ENCODE measurements around the gene DNAJC2. TPM values are rescaled to one million over a fixed set of nuclear protein-coding genes. Genes with fewer than 3 reads are reported as not detected.

Gene DNAJC2
- total RNA-seq, 1 donor from 2014 or later = 20.7 TPM

DNA sequence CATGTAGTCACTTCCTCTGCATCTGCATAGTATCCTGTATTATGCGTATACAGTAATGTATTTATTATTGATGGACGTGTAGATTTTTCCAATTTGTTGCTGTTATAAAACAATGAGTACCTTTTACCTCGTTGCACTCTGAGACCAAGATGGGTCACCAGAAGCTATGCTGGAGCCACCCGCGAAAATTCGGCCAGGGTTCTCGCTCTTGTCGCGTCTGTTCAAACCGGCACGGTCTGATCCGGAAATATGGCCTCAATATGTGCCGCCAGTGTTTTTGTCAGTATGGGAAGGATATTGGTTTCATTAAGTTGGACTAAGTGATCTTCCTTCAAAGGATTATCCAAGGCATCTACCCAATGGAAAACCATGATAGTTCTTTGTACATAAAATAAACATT lies 3.9 kb upstream of the DNAJC2 start:
- Mint-ChIP-seq H3K36me3 (ENCODE audit: unreplicated experiment) (peaks cover 11% of the 10 kb centered on the region), H3K4me1 (ENCODE audit: unreplicated experiment) (peaks cover 38% of the 10 kb centered on the region), H3K4me3 (ENCODE audit: unreplicated experiment) (peak overlapping the region; percentile 98), H3K27ac (ENCODE audit: unreplicated experiment) (peak overlapping the region; percentile 98), H3K27me3 (ENCODE audit: unreplicated experiment) (no peaks in the 10 kb centered on the region), H3K9me3 (ENCODE audit: unreplicated experiment) (no peaks in the 10 kb centered on the region)
- no peak for TF ChIP-seq CTCF (IDR thresholded peaks at IDR 0.05)
- no peak for DNase-seq (ENCODE audit: extremely low spot score, unreplicated experiment)

GRCh38 chr7:103347507-103348267 lies 3.1 kb upstream of the DNAJC2 start, which contains the start of gene PSMC2:
Gene PSMC2 (plus strand): TSS chr7:103347643. CDS start chr7:103347712, 69 bp downstream.
- H3K27ac Mint-ChIP-seq (ENCODE audit: unreplicated experiment) = peak within 1 kb of the TSS; percentile 98
- H3K27me3 Mint-ChIP-seq (ENCODE audit: unreplicated experiment) = no peaks in the 10 kb centered on the region
- H3K4me1 Mint-ChIP-seq (ENCODE audit: unreplicated experiment) = peaks cover 44% of the 10 kb centered on the region
- peak within 1 kb of the TSS; percentile 98 for H3K4me3 Mint-ChIP-seq (ENCODE audit: unreplicated experiment)
- H3K9me3 Mint-ChIP-seq (ENCODE audit: unreplicated experiment) = no peaks in the 10 kb centered on the region
- peaks cover 10% of the 10 kb centered on the region for H3K36me3 Mint-ChIP-seq (ENCODE audit: unreplicated experiment)
- DNase-seq (ENCODE audit: extremely low spot score, unreplicated experiment) = peak; percentile 89
- TF ChIP-seq CTCF (IDR thresholded peaks at IDR 0.05) = no peak

DNA sequence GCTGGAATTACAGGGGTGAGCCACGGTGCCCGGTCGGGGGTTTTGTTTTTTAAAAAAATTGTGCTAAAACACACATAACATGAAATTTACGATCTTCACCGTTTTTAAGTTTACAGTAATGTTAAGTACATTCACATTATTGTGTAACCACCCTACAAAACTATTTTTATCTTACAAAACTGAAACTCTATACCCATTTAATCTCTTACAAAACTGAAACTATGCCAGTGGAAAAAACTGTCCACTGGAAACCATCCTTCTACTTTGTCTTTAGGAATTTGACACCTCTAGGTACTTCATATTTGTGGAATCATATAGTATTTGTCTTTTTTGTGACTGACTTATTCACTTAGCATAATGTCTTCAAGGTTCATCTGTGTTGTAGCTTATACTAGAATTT lies 1.8 kb upstream of the DNAJC2 start:
- H3K4me3 Mint-ChIP-seq (ENCODE audit: unreplicated experiment) = no peak overlapping the region
- H3K4me1 Mint-ChIP-seq (ENCODE audit: unreplicated experiment) = peaks cover 44% of the 10 kb centered on the region

DNA sequence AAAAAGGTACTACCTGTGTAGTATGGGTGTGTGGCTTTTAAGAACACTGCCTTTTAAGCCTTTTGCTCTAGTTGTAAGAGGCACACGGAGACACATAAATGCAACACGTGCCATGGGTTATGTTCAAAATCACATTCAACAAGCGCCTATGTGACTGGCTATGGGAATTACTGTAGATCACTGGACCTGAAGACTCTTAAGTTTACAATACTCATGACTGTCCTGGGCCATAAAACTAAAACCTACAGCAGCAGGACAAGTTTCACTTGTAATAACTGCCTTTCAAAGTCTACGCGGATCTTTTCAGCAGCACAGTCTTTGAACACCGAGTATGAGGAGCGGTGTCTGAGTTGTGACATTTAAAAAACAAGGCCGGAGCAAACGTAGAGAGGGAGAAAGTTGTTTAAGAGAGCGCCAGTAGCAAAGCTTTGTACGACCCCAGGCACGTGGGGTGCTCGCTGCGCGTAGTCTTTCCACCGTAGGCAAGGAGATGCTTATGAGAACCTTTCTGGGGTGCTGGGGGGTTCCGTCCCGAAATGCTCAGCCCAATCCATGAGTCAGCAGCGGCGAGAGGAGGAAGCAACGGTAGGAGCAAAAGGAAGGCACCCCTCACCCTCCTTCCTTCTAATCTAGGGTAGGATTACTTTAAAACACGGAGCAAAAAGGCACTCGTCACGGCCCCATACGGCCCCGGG lies 662 bp downstream of the DNAJC2 start:
- no peak for DNase-seq (ENCODE audit: extremely low spot score, unreplicated experiment)
- Mint-ChIP-seq H3K27me3 (ENCODE audit: unreplicated experiment) (no peaks in the 10 kb centered on the region), H3K4me3 (ENCODE audit: unreplicated experiment) (peak overlapping the region; percentile 98), H3K27ac (ENCODE audit: unreplicated experiment) (peak overlapping the region; percentile 95), H3K36me3 (ENCODE audit: unreplicated experiment) (peaks cover 27% of the 10 kb centered on the region), H3K9me3 (ENCODE audit: unreplicated experiment) (no peaks in the 10 kb centered on the region), H3K4me1 (ENCODE audit: unreplicated experiment) (peaks cover 28% of the 10 kb centered on the region)
- TF ChIP-seq CTCF (IDR thresholded peaks at IDR 0.05) = no peak

More for the DNA sequence above, 1.8 kb upstream of the DNAJC2 start:
- Mint-ChIP-seq H3K36me3 (ENCODE audit: unreplicated experiment) (peaks cover 11% of the 10 kb centered on the region), H3K27me3 (ENCODE audit: unreplicated experiment) (no peaks in the 10 kb centered on the region), H3K27ac (ENCODE audit: unreplicated experiment) (no peak overlapping the region), H3K9me3 (ENCODE audit: unreplicated experiment) (no peaks in the 10 kb centered on the region)
- DNase-seq (ENCODE audit: extremely low spot score, unreplicated experiment) = no peak
- TF ChIP-seq CTCF (IDR thresholded peaks at IDR 0.05) = no peak

DNA sequence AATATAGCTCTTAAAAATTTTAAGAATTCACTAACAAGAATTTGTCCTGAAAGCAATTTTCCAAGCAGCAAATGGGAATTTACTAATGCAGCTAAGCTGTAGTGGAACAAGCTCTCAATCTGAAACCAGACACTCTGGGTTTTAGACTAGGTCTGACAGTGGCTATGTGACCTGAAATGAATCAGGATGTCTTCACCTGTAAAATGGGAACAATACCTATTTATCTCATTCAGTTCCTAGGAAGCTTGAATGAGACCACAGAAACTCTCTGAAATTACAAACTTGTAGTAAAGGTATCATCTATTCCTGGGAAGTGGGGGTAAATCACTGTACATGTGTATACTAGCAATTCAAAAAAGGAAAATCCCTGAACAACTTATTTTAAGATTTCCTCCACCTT lies 1.2 kb downstream of the DNAJC2 start:
- no peak for TF ChIP-seq CTCF (IDR thresholded peaks at IDR 0.05)
- Mint-ChIP-seq H3K4me1 (ENCODE audit: unreplicated experiment) (peaks cover 23% of the 10 kb centered on the region), H3K27ac (ENCODE audit: unreplicated experiment) (peak overlapping the region; percentile 95), H3K27me3 (ENCODE audit: unreplicated experiment) (no peaks in the 10 kb centered on the region), H3K9me3 (ENCODE audit: unreplicated experiment) (no peaks in the 10 kb centered on the region), H3K36me3 (ENCODE audit: unreplicated experiment) (peaks cover 27% of the 10 kb centered on the region), H3K4me3 (ENCODE audit: unreplicated experiment) (peak overlapping the region; percentile 98)
- no peak for DNase-seq (ENCODE audit: extremely low spot score, unreplicated experiment)

All from osteocyte (in vitro differentiated cells).